Measurements from ENCODE around the gene TNFAIP1.

DNA sequence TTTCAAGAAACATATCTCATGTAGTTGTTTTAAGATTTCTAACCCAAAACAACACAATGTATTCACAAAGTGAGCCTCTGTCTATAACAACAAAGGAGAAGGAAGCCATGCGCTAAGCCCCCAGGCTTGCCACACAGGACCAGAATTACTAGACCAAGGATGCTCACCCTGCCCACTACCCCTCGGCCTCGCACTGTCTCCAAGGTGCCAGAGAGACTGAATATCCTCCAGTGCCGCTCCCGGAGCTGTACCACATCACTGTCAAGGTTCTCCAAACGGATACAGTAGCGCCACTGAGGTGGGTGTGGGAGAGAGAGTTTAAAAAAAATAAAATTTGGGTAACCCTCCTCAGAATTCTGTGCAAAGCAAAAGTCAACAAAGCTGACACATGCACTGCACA, 14.7 kb downstream of the TNFAIP1 start:
- no peak for TF ChIP-seq EHMT2 (IDR thresholded peaks at IDR 0.05; ENCODE audit: low read depth)
- no peak for TF ChIP-seq POLR2A (IDR thresholded peaks at IDR 0.05; ENCODE audit: low read length)
- TF ChIP-seq MYC (IDR thresholded peaks at IDR 0.05; ENCODE audit: borderline replicate concordance, low read length), result no peak
